GM19043 (cell line): ENCODE results near the gene DTYMK.
A peak's percentile ranks its signal among the peaks of the same experiment; 100 is the strongest.

Experiments
- ATAC-seq: cut with Tn5 transposase; IDR thresholded peaks from one replicate; pipeline ENCODE4 v1.9.1; 2021; ENCODE audit warnings: low read depth; ENCODE audit not compliant: unreplicated experiment

The DTYMK gene

DNA sequence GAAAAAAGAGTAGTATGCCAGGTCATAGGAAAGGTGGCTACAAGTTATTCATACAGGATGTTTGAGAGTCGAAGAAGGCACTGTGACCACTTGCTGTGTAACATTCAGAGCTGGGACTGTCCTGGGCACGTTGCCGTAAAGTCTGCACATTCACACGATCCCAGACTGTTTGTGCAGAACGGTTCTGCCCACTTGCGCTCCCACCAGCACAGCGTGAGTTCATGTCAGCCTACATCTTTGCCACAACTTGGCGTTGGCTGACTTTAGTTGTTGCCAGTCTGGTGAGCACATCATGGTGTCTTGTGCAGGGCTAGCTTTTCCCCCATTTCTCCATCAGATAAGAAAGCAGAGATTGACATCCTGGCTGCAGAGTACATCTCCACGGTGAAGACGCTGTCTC lies 22.3 kb upstream of the DTYMK start:
- no peak for ATAC-seq

GRCh38 chr2:241706537-241706936 lies 19.9 kb upstream of the DTYMK start:
- no peak for ATAC-seq

DNA sequence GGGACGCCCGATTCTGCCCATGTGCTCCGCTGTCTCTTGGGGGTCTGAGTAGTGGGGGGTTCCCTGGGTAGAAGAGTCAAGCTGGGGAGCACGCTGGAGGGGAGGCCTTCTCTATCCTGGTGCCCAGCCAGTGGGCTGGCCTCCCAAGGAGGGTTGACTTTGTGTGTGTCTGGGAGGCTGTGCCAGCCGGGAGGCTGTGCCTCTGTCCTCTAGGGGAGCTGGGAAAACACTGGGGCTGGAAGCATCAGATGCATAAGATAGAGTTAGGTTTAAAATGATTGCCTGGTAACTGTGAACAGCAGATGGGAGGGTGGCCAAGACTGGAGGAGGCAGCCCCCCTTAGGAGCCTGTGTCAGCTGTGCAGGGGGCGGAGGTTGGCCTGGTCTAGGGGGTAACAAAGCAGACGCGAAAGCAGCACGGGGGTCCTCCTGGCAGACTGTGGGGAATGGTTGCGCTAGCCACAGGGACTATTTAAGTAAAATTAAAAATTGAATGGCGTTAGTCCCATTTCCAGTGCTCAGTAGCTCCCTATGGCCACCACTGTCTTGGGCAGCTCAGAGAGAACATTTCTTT lies 16.5 kb upstream of the DTYMK start:
- no peak for ATAC-seq

- ATAC-seq: peak; percentile 62
Measured at GRCh38 chr2:241702155-241703031, 15.8 kb upstream of the DTYMK start.

DNA sequence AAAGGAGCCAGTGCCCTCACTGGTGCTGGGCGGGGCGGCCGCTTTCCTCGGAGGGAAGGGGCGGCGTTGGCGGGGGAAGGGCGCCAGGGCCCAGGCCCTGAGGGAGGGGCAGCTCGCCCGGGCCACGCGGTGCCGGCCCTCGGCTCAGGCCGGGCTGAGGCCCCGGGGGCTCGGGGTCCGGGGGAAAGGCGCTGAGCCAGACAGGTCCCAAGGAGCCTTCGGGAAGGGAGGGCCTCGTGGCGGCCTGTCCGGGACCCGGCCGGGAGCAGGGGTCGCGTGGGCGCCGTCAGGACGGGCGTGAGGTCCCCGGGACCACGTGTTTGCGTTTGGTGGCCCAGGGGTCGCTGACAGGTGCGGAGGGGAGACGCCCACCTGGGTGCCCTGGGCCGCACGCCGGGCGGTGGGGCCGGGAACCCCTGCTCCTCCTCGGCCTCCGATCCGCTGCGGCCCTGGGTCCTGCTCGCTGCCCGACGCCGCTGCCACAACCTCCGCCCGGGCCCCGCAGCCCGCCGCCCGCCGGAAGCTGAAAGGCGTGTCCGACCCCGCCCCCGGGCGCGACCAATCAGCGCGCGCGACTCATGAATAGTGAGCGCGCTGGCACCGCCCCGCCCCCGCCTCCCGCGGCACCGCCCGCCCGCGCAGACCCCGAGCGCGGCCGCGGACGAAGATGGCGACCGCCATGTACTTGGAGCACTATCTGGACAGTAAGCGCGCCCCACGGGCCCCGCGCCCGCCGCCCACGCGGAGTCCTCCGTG lies 15.0 kb upstream of the DTYMK start, which contains the start of gene ING5:
Gene ING5 (plus strand): TSS at position 641 of the 756 bp plus-strand sequence. CDS start 27 bp downstream, at position 668.
- ATAC-seq: peak; percentile 44

GRCh38 chr2:241701149-241701398 lies 14.5 kb upstream of the DTYMK start:
- ATAC-seq: no peak

DNA sequence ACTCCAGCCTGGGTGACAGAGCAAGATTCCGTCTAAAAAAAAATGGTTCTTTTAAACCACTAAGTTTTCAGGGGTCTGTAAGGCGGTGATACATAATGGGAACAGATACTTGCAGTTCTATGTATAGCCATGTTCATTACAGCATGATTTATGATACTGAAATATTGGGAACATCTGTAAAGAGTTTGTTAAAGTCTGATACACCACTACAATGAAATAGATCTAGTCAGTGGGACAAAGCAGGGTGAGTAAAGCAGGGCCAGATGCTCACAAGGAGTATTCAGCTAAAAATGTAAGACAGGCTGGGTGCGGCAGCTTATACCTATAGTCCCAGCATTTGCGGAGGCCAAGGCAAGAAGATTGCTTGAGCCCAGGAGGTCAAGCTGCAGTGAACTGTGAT lies 9.0 kb upstream of the DTYMK start:
- no peak for ATAC-seq

- no peak for ATAC-seq
Measured at GRCh38 chr2:241692448-241692847, 5.8 kb upstream of the DTYMK start.

DNA sequence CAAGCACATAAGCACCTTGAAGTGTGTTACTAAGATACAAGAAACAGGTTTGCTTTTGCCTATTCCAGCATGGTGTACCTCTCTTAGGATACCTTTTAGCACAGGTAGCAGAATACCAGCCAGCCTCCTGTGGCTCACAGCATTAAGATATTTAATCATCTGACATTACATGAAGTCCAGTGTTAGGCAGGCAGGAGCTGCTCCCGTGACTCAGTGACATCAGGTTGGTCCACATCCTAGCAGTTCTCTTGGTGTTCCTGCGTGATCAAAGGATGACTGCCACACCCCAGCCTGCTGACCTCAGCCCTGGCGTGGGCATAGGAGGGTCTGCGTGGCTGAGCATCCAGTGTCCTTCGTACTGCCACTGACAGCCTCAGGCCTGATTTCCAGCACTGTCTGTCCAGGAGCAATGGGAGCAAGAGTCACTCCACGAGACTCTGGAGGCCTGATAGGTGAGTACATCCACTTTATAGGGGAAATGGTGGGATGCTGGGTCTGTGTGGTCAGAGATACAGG lies 3.6 kb upstream of the DTYMK start:
- no peak for ATAC-seq

DNA sequence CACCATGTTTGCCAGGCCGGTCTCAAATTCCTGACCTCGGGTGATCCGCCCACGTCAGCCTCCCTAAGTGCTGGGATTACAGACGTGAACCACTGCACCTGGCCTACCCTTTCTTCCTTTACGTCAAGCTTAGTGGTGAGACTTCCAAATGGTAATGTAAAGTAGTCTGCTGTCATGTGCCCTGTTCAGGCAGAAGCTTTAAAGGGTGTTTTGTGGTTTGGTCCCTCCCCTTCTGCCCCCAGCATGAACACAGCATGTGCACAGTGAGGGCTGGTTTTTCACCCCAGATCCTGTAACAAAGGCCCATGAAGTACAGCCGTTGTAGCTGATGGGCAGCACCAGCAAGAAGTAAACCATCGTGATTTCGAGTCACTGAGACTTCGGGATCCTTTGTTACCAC lies 2.7 kb upstream of the DTYMK start:
- no peak for ATAC-seq

DNA sequence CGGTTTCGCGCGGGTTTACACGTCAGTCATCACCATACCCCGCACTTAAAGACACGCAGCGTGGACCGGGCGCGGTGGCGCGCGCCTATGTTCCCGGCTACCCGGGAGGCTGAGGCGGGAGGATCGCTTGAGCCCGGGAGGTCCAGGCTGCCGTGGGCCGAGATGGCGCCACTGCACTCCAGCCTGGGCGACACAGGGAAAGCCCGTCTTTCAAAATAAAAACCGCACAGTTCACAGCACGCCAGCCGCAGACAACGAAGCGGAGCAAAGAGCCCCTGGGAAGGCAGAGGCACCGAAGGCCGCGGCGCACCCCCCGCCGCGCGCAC lies 328 bp downstream of the DTYMK start:
- ATAC-seq: peak; percentile 6

DNA sequence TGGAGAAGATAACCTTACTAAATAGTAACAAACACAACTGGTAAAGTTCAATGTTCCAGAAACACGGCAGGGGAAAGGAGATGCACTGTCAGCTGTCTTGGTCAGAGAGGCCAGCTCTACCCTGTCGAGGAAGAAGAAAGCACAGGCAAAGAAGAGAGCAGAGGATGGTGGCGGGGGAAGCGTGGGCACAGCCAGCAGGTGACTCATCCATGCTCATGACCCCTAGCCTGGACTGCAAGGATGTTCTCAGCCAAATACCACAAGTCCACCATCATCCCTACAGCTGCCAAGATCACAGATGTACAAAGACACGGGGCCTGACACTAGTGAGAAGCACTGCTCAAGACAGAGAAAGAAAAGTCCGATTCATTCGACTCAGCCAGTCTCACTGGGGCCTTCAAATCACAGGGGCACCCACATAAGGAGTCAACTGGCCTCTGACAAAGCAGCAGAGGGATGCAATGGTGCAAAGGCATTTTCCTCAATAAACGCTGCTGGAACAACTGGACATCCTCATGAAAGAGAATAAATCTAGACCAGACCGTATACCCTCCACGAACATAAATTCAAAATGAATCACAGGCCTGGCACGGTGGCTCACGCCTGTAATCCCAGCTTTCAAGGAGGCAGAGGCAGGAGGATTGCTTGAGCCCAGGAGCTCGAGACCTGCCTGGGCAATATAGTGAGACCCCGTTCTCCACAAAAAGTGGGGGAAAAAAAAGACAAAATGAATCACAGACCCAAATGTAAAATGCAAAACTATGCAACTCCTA lies 5.6 kb downstream of the DTYMK start:
- no peak for ATAC-seq

- no peak for ATAC-seq
Measured at GRCh38 chr2:241680044-241680443, 6.6 kb downstream of the DTYMK start.

GRCh38 chr2:241678784-241679540 lies 7.7 kb downstream of the DTYMK start:
- ATAC-seq: no peak

- ATAC-seq: no peak
Measured at GRCh38 chr2:241678307-241678706, 8.3 kb downstream of the DTYMK start.

GRCh38 chr2:241677392-241677791 lies 9.2 kb downstream of the DTYMK start:
- no peak for ATAC-seq

GRCh38 chr2:241676665-241677064 lies 9.9 kb downstream of the DTYMK start:
- ATAC-seq: no peak

GRCh38 chr2:241675885-241676284 lies 10.7 kb downstream of the DTYMK start:
- no peak for ATAC-seq

DNA sequence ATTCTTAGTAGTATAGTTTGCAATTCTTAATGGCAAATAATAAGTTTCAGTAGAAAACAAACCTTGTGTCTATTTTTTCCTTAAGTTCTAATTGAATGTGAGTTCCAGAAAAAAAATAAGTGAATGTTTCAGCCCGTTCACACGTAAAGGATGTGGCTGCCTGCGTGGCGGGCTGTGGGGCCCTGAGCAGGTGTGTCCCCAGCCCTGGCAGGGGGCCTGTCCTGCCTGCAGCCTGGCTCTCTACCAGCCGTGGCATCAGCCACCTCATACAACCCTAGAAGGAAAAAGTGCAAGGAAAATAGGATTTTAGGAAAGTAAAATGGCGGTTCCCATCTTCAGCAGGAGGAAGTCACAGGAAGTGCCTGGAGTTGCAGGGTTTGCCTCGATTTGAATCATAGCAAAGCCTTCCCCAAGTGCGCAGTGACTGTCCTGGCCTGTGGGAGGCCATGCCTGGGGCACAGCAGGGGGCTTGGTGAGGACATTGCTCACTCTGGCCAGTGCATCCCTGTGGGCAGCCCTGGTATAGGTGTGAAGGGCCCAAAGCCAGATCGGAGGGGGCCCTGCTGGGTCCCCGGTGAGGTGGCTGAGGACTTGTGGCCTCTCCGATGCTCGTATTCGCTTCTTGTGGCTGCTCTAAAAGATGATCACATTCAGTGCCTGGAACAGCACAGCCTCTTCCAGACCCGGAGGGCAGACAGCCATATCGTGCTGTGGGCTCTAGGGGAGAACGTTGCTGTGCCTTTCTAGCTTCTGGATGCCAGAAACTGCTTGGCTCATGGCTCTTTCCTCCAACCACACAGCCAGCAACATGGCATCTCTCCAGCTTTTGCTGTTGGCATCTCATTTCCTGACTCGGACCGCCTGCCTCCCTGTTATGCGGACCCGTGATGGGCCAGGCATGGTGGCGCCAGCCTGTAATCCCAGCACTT lies 12.6 kb downstream of the DTYMK start:
- ATAC-seq: no peak
